Activated naive CD4-positive, alpha-beta T cell treated with anti-CD3 and anti-CD28 coated beads, Interleukin-2, amount 50 U/mL, for 16 hours (primary cell): Measurements from ENCODE around the gene MIER3.

Experiments used
- DNase-seq: peaks from one replicate; pipeline ENCODE4 v3.0.0-alpha.2; 2020

MIER3 gene

DNA sequence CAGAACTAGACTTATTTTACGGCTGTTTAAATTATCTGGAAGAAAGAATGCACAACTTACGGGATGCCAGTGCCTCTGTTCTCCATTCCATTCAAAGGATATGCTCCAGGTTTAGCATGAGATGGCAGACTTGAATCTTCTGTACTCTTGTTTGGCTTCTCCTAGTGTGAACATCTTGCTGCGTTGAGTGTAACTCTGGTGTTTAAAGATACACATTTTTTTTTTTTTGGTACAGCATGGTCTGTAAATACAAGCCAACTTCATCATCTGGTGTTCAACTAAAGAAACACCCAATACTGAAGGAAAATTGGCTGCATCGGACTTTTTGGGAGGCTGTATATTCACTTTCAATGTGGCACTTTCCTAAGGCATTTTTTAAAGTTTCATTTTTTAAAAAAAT lies 7.4 kb upstream of the MIER3 start:
- DNase-seq, result no peak

DNA sequence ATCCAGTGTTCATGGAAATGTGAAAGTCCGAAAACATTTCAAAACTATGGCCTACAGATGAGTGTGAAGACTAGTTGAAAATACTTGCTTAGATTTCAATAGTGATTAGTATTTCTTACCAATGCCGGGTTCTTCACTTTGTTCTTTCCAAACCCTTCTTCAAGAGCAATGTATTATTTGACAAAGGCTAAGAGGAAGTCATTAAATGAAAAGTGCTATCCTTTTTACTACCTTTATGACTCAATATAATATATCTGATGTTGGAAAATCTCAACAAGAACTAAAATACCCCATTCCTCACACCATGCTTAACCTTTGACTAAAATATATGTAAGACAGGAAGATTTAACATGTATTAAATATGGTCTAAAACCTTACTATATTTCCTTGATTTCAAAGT lies 6.7 kb upstream of the MIER3 start:
- no peak for DNase-seq

DNA sequence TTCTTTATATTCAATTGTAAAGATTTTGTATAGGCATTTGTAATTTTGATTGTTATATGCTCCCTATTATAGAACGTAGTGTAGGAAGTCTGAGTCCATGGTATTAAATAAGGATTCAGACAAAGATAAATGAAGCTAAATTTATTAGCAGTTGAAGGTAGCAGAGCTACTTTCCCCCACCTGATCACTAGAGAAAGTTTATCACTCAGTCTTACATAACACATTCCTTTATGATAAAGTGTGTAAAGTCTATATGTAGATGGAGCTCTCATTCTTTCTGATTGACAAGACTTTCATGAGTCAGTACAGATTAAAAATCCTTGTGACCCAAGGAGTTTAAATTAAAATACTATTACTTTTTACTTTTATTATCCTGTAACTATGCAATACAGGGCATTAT lies 2.3 kb upstream of the MIER3 start:
- no peak for DNase-seq

DNA sequence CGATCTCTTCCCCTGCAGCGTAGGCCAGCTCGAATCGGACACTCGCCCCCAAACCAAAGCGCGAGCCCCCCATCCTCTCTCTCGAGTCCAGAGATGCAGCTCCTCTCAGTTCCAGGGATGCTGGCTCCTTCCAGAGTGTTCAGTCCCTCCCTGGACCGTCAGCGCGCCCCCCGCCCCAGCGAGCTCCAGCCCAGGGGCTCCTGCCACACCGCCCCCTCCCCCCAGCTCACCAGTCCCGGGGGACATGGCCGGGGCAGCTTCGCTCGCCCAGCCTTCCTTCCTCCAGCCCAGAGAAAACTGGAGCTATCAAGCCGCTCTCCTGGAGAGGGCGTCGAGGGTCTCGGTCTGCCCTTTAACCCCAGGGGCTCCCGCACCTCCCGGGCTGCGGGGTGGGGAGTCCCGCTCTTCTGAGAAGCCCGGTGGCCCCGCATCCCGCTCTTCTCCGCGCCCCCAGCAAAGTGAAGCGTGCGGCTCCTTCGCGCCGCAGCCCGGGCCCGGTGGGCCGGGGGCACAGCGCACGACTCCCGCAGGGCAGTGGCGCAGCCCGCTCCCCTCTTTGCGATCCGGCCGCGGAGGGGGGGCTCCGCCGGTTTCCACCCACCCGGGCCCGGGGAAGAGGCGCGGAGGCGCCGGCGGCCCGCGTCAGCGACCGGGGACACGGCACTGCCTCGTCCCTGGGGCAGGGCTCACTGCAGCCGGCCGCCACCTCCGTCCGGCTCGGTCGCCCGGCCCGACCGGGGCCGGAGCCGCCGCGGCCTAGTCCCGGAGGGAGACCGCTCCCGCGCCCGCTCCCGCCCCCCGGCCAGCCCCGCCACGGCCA lies 587 bp downstream of the MIER3 start:
- DNase-seq, result peak; percentile 31

DNA sequence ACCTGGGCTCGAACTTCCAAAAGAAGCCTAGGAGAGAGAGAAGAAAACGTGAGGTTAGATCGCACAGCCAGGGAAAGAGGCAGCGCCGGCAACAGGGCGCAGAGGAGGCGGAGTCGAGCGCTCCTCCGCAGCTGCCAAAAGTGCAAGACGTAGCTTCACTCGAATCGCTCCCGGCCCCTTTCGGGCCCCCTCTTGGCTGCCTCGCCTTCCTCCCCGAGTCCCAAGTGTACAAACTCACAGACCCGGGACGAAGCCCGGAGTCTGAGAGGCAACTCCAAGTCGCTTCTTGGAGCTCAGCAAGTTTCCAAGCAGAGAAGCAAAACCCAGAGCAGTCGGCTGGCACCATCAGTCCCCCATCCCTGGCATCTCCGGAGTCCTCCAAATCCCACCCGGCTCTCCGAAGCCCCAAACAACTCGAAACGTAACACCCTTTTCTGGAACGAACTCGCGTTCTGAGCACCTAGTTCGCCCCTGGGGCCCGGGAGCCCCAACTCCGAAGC lies 1.2 kb downstream of the MIER3 start:
- DNase-seq, result peak; percentile 61

DNA sequence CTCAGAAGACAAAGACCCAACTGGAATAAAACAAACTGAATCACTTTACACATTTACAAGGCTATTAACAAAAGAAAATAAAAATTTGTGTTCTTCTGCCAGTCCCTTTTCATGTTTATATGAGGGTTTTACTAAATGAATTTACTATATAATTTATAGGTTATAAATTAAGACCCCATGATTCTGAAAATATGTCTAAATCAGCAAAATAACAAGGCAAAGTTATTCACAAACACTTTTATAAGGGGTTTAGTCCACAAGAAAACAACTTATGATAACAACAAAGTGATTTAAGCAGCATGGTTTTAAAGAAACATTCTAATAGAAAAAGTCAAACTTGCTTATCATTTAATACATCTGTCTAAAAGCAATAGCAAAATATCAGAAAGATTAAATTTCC lies 4.9 kb downstream of the MIER3 start:
- DNase-seq, result no peak

DNA sequence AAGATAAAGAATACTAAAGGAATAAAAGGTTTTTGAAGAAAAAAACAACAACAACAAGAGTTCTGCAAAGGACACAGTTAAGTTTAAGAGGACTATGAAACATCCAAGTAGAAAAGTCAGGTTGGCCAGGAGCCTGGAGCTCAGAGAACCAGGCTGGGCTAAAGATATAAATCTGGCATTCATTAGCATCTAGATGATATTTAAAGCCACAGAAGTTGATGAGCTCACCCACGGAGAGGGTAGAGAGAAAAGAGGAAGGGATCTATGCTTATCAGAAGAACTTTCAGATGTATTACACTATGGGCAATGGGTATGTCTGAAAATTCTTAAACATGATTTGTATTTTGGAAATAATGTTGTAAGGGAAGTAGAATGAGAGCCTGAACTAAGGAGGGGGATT lies 9.9 kb downstream of the MIER3 start:
- no peak for DNase-seq

DNA sequence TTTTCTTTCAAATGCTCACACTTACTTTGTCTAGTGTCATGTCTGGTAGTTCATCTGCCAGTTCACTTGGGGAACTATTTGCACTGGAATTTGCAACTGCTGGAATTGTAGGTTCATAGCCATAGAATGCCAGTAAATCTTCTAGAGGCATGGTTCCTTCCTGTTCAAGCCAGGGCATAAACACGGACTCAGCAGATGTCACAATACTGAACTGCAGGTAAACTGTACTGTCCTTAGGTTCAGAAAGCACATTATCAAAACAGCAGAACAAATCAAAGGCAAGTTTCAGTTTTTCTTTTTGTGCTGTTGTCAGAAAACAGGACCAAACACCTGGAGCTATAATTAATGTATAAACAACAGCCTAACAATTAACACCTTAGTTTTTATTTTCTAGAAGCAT lies 13.1 kb downstream of the MIER3 start:
- no peak for DNase-seq

DNA sequence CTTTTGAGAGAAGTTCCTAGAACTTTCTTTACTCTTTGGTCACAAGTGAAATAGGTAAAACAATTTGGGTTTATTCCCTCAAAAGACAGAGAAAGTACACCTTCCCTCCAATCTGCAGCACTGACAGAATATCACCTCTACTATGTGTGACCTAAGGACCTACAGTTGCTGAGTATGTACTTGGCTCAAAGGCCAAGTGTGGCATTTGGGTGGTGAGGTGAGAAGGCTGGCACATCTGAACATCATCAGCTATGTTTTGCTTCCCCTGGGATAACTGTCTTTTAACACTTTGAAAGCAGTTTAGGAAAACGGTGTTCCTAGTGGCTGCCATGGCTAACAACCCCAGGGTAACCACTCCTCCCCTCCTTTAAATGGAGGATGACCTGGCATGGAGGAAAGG lies 17.6 kb downstream of the MIER3 start:
- no peak for DNase-seq

DNA sequence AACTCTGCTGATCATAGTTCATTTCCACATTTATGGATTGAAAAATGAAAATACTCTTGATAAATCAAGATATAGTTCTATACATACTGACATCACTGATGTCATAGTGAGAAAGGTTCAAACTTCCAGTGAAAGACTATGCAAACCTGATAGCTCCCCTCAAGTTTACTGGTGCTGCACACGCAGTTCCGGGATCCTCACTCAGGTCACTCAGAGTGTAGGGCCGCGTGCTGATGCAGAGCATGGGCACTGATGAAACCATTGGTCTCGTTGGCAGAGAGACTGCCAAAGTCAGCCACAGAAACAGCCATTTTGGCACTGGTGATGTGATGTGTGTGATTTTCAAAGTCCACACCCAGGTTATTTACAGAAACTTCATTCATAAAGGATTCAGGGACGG lies 29.0 kb downstream of the MIER3 start:
- DNase-seq, result no peak

DNA sequence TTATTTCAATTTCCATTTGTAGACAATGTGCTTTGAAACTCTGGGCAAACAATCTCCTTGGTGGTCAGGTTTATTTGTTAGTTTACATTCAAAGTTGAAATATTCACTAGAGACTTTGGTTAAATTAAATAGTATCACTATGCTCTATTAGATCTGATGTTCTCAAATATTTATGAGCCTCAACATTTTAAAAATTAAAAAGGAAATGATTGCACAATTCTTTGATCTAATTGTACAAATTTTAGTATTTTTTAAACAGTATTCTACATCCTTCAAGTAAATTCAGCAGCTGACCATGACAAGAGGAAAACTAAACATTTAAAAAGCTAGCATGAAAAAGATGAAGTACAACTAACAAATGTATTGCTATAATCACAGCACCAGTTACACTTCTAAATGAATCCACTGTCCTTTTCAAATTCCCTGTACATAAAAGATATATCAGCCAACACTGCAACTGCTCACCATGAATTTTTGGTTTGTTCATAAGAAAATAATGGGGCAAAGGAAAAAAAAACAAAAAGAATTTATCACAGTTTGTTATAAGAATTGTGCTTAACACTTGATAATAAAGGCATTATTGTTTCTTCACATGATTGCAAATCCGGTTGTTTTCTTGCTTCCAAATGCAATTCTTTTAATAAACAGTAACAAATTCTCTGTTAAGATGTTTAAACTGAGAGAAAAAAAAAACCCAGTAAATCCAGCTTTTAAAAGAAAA lies 31.8 kb downstream of the MIER3 start:
- DNase-seq, result no peak

DNA sequence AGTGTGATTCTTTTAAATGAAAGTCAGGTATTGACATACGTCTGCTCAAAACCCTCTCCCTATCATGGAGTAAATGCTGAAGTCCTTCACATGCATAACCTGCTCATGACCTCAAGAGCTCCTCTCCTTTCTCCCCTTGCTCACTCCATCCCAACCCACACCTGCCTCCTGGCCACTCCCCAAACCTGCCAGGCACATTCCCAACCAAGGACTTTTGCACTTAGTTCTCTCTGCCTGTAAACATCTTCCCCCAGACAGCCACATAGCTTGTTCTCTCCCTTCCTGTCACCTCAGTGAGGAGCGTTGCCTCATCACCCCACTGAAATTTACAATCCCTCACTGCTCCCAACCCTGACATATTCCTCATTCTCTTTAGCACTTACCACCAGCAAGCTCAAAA lies 33.9 kb downstream of the MIER3 start:
- no peak for DNase-seq

DNA sequence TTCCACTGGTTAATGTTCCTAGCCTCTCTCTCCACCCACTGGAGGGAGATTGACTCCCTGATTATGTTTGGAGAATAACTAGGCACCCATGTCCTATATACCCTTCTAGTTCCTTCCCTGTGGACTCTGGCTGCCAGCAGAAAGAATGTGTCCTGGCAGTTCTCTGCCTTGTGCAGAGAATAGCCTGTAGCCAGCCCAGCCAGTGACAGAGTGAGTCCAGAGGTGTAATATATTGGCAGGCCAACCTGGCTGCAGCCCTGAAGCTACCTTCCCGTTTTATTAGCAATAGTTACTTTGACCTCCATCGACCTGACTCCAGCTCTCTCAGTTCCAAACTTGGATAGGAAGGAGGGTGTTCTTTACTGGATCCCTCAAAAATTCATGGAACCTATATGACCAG lies 34.4 kb downstream of the MIER3 start:
- no peak for DNase-seq

DNA sequence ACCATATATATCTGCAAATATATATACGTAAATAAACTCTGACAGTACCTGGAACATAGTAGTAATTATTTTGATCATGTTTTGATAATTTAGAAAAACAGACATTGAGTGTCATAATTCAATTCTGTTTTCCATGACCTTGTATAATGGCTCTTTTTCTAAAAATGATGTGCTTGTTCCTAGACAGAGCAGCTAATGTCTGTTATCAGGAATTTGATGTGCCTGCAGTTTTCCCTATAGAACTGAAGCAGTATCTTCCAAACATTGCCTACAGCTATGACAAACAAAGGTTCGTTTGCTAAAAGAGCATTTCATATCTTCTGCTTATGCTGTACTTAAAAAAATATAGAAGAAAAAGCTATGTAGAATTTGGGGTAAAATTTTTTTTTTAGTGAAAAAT lies 37.2 kb downstream of the MIER3 start:
- DNase-seq, result no peak

DNA sequence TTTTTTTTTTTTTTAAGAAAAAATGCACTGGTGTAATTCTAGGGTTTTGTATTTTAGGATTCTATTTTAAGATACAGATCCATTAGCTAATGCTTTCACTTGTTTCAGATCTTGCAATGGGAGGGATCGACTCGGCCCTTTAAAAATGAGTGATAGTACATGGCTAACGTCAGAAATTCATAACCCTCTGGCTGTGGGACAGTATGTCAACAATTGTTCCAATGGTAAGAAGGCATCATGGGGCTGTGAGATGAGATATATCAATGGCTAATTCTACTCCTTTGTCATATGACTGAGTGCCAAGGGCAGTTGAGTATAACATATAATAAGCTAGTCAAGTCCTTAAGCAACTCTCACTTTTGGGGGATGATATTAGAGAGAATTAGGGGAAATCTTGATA lies 38.2 kb downstream of the MIER3 start:
- no peak for DNase-seq

DNA sequence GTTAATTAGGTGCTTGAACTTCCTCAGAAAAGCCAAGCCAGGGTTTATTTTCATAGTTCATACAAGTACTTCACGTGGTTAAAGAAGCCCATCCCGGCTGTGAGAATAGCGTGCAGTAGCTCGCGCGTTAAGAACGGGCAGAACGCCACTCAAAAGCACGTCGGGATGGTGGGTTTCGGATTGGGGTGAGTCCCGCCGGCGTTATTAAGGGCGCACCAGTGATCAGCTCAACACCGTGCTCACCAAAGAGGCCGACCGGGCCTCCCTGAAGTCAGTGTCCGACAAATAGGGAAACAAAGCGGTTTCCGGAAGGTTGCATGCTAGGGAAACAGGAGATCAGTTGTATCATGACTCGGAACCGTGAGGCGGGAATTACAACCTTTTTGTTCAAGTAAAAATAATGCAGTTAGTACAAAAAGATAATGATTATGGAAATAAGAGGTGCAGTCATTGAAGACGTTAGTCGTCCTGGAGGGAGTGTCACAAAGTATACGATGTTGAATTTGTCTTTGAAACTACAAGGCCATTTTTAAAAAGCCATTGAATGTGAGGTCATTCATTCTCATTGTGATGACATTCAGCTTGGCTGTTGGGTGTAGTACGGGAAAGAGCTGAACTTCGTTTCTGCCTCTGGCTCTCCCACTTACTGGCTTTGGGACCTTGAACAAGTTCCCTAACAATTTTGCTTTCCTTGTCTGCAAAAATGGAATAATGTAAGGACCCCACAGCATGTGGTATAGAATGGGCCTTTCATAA lies 41.5 kb downstream of the MIER3 start:
- DNase-seq, result no peak

DNA sequence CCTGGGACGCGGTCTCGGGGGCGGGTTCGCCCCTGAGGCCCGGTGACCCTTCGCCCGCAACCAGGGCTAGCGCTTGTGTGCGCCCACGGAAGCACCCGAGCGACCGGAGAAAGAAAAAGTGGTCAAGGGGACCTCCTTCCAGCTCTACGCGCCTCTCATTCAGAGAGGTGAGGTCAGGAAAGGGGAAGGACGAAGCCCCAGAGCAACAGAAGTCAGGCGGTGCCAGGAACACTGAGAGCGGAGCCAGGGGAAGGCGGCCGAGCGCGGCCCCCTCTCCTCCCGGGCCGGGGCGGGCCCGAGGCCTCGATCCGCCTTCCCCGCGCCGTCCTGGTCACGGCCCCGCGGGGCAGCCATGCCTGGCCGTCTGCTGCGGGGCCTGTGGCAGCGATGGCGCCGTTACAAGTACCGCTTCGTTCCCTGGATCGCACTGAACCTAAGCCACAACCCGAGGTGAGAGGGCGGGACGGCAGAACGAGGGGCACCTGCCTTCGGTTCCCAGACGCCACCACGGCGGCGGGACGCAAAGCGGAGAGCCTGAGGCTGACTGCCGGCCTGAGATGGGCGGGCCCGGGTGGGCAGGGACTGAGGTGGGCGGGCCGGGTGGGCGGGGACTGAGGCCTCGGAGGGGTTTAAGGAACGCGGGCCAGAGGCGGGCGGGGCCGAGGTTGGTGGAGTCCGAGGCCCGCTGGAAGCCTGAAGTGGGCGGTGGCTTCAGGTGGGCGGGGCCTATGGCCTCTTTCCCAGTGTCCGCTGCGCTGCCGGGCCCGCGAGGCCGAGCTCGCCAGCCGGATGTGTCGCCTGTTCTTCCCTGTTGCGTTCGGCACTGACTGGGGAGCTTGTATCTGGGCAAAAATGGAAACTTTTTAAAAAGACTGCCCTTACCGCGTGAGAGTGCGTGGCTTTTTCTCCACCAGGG lies 42.4 kb downstream of the MIER3 start, which contains the start of gene SETD9:
Gene SETD9, plus strand, starts transcription at position 303 of the 916 bp plus-strand sequence. Its CDS starts 50 bp downstream, at position 353.
- DNase-seq, result peak; percentile 86

DNA sequence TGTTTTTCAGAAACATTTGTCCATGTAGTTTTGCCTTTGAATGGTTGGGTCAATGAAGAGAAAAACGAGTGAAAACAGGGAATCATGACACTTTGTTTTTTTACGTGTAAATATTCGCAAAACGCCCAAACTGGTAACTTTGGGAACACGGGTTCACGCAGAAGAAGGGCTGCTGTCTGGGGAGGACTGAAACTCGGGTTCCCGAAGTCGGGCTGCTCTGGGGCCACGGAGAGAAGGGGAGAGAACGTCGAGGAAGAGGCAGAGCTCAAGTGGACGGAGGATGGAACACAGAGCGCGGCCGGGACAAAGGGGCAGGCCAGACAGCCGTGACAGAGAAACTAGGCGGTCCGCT lies 43.0 kb downstream of the MIER3 start:
- DNase-seq, result no peak

DNA sequence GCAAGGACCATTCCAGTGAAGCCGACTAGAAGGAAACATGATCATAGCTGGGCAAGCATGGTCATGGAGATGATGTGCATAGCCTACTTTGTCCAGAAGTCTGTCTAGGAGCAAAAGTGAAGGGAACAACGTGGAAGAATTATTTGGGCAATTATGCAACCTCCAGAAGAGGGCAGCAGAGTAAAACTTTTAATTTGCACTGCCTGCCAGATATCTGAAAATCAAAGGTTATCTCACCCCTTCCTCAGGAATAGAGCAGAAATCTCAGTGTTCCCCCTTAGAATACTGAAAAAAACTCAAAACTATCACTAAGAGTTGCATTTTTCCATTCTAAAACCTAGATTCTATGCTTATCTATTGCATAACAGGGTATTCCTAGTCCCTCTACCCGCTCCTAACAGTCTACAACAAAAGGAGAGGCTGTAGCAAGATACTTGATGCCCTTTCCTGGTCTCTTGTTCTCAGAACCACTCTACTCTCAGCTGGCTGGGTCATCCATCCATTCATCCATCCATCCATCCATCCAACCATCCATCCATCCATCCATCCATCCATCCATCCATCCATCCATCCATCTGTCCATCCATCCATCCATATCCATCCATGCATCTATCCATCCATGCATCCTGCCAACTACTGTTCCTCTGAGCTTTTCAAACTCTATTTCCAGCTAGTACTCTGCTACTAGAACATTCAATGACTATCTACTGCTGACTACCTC lies 50.9 kb downstream of the MIER3 start:
- no peak for DNase-seq

DNA sequence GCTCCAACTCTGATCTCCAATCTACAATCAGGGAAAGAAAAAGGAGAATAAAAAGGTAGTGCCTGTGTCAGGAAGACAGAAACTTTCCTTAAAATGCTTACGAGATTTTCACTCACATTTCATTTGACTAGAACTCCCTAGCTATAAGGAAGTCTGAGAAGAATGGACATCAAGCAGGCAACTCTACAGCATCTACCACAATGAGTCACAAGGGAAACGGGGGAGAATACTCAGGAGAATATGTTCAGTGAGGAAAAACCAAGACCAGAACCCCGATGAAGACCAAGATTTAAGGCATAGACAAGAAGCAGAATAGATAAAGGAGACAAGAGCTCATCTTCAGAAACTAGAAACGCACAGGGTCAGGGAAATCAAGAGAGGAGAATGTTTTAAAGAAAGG lies 51.5 kb downstream of the MIER3 start:
- DNase-seq, result no peak

DNA sequence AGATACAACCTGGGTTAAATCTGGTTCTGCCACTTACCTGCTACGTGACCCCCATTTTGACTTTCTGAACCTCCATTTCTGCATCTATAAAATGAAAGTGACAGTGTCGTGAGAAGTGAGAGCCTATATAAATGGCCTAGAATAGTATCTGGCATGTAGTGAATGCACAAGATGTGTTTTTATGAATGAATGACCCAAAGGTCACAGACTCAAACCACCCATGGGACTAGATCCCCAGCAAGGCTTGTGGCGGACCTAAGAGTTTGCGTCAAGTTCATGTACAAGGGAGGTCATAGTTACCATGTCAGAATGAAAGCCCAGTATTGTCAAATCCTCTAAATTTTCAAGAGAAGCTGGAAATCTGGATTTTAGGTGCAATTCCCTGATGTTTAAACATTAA lies 53.7 kb downstream of the MIER3 start:
- no peak for DNase-seq

DNA sequence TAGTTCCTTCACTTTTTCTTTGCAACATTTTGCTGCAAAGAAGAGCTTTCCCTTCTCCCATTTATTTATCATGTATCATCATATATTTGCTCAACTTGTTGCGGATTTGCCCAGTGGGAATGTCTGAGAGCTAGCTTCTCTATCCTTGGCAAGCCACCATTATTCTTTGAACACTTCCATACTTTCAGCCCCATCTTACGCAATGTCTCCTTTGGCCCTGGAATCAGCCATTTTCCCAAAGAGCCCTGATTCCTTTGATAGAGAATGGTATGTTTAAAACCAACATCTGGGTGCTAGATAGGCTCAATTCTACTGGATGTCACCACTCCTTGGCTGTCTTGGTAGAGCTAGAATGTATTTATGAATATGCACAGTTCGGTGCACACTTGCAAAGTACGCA lies 55.2 kb downstream of the MIER3 start:
- DNase-seq, result no peak
